Glomerular endothelial cell (primary cell): ENCODE data around the gene HSPB8. TPM values are rescaled to one million over a fixed set of nuclear protein-coding genes. Genes with fewer than 3 reads are reported as not detected.

ENCODE experiments used
- DNase-seq: peaks from one replicate; pipeline ENCODE4 v3.0.0-alpha.2; 2011; ENCODE audit warnings: low read depth, low spot score; ENCODE audit errors: extremely low read depth
- total RNA-seq: library from RNA; depleted of rRNA; stranded (reverse); fragments of >200 nt; gene quantifications from 2 replicates; pipeline ENCODE4 v1.2.3, GENCODE V29; 2015

The HSPB8 gene
- total RNA-seq, 1 donor from 2014 or later, result 43.8 TPM

GRCh38 chr12:119169150-119169549, 9.6 kb upstream of the HSPB8 start:
- no peak for DNase-seq

- no peak for DNase-seq
Measured at GRCh38 chr12:119171291-119171690, 7.4 kb upstream of the HSPB8 start.

- DNase-seq, result no peak
Measured at GRCh38 chr12:119171691-119172425, 6.9 kb upstream of the HSPB8 start.

DNA sequence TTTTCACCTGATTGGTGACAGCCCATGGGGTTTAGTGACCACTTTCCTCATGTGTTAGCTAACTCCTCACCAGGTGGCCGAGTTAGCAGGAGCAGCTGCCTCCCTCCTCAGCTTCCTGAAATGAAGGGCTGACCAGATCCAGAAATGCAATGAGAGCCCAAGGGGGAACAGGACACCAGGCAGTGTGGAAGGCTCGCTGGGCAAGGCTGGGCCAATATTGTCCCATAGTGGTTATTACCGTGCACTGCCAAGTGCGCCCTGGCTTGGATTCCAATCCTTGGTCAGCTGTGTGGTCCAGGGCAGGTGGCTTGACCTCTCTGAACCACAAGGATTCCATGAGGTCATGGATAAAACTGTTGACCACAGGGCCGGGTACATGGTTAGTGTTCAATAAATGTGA, 3.6 kb upstream of the HSPB8 start:
- no peak for DNase-seq

- no peak for DNase-seq
Measured at GRCh38 chr12:119176267-119177055, 2.3 kb upstream of the HSPB8 start.

- DNase-seq, result no peak
Measured at GRCh38 chr12:119177056-119177325, 1.7 kb upstream of the HSPB8 start.

DNA sequence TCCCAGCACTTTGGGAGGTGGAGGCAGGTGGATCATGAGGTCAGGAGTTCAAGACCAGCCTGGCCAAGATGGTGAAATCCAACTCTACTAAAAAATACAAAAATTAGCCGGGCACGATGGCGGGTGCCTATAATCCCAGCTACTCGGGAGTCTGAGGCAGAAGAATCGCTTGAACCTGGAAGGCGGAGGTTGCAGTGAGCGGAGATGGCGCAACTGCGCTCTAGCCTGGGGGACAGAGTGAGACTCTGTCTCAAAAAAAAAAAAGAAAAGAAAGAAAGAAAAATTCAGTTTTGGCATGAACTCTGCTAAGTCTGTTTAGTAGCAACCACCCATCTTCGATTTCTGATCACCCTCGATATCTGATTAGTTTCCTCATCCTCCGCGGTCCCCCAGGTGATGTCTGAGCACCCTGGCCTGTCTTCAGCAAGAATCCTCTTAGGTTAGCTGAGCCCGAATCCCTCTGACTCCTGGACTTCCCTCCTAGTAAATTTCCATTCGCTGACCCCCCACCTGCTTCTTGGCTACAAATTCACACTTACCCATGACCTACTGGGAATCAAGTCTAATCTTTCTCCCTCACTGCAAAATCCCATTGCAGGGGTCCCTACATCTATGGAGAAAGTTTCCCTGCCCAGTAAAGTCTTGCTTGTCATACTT, 879 bp upstream of the HSPB8 start:
- DNase-seq, result no peak

DNA sequence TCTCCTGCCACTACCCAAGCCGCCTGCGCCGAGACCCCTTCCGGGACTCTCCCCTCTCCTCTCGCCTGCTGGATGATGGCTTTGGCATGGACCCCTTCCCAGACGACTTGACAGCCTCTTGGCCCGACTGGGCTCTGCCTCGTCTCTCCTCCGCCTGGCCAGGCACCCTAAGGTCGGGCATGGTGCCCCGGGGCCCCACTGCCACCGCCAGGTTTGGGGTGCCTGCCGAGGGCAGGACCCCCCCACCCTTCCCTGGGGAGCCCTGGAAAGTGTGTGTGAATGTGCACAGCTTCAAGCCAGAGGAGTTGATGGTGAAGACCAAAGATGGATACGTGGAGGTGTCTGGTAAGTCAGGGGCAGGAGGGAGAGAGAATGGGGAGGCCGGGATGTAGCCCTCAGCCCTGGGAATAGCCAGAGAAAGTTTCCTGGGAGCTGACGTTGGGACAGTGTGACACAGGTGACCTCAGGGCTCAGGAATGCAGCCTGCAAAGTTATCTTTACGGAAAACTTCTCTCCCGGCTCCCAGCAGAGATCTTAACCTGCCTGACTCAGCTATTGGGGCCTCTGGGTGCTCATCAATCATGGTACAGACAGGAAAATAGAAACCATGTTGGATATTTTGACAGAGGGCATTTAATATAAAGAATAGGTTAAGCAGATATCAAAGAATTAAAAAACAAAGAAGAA, 747 bp downstream of the HSPB8 start:
- no peak for DNase-seq

DNA sequence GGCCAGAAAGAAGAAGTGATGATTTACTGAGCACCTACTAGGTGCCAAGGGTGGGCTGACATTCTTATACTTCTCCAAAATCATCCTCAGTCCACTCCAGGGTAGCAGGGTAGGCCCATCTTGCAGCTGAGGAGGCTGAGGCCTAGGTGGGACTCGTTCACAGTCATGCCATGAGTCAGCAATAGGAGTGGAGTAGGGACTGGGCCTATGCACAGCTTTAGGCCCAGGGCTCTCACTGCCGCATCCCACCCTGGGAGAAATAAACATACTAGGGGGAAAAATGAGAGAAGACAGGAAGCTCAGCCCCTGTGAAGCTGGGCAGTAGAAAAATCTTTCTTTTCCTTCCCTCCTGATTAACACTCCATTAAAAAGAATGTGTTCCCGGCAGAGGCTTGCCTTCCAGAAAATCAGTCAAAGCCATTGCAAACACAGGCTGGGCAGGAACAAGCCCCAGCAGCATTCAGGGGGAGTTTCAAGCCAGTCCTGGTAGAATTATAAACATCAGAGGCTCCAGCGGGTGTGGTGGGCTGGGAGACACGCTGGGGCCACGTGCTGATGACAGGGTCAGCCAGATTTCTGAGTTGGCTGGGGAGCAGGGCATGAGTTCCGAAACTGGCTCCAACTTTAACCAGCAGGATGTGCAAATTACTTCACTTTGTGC, 1.8 kb downstream of the HSPB8 start:
- DNase-seq, result no peak

DNA sequence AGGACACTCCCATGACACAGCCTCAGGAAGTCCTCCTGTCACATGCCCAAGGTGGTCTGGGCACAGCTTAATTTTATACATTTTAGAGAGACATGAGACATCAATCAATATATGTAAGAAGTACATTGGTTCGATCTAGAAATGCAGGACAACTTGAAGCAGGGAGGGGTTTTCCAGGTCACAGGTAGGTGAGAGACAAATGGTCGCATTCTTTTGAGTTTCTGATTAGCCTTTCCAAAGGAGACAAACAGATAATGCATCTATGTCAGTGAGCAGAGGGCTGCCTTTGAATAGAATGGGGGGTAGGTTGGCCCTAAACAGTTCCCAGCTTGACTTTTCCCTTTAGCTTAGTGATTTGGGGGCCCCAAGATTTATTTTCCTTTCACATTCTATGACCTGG, 2.5 kb downstream of the HSPB8 start:
- DNase-seq, result no peak

GRCh38 chr12:119181944-119182343, 3.2 kb downstream of the HSPB8 start:
- no peak for DNase-seq

DNA sequence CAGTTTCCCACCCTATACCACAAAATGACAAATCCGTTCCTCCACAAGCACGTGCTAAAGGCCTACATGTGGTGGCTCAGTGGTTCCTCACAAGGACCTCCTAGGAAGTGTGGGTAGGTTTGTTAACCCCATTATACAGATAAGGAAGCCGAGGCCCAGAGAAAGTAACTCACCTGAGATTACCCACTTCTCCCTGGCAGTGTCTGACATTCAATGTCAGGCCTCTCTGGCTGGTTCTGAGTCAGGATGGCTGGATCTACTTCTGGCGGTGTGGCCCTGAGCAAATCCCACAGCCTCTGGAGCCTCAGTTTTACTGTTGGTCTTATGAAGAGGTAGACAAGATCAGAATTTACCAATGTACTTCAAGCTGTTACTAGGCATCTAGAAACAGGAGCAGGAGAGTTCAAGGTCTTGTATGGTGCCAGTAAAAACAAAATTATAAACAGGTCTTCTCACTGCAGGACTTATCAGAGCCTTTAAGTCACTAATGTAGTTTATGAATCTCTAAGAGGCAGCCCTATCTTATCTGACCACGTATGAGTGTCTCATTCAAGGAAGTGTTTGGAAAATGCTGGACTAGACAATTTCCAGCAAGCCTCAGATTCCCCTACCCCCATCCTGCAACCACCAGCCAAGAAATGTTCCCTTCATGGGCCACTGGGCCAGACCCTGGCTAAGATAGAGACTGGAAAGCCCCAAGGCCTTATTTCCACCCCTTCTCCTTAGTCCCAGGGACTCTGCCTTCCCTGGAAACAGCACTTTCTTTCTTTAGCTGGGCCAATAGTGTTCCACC, 4.2 kb downstream of the HSPB8 start:
- DNase-seq, result no peak

DNA sequence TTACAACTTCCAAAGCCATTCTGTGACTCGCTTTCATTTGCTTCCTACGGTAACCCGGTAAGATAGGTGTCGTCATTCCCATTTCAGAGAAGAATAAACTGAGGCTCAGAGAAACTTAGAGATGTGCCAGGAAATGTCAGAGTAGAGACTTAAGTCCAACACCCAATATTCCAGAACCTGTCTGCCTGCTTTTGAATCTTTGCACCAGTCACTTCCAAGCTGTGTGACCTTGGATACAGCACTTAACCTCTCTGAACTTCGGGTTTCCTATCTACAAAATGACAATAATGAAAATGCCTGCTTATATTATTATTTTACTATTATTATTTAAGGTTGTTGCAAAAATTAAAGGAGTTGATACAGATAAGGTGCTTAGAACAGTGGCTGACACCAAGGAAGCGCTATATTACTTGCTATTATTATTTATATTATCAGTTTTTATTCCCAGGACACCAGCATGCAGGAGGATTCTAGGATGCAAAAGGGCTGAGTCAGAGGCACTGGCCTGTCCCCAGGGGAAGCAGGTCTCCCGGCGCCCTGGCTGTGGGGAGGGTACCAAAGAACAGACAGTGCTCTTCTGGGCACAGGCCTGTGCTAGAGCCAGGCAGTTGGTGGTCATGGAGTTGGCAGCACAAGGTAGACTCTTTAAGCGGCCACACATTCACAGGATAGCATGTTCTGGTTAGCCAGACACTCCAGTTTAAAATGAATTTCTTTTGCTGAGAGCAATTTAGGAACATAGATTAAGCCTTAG, 5.4 kb downstream of the HSPB8 start:
- no peak for DNase-seq

DNA sequence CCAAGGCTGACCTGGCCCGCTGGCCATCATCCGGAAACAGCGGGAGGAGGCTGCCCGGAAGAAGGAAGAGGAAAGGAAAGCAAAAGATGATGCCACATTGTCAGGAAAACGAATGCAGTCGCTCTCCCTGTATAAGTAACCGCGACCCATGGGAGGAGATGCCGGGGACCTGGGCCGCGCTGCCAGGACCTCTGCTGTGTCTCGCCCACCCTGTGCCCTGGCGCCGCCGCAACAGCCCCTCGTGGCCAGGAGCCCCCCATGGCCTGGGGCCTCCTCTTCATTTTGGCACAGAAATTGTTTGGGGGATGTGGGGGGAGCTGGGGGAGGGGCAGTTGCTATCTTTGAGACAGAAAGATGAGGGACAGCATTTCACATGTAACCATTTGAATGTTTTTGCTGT, 16.5 kb downstream of the HSPB8 start:
- DNase-seq, result no peak

DNA sequence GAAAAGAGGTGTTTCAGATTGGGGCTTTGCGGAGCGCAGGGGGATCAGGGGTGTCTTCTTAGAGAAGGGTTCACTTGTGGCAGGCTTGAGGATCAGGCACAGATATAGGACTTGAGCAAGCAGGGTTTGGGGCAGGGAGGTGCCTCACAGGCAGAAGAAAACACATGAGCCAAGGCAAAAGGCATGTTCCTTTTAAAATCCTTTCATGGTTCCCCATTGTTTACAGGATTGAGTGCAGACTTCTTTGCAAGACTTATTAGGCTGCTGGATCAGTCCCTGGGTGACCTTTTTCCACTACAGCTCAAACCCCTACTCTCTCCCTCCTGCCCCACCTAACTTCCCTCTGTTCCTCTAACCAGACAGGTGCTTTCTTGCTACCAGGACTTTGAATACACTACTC, 19.7 kb downstream of the HSPB8 start:
- DNase-seq, result no peak

GRCh38 chr12:119200601-119201000, 21.9 kb downstream of the HSPB8 start:
- no peak for DNase-seq

- no peak for DNase-seq
Measured at GRCh38 chr12:119201789-119202543, 23.2 kb downstream of the HSPB8 start.

DNA sequence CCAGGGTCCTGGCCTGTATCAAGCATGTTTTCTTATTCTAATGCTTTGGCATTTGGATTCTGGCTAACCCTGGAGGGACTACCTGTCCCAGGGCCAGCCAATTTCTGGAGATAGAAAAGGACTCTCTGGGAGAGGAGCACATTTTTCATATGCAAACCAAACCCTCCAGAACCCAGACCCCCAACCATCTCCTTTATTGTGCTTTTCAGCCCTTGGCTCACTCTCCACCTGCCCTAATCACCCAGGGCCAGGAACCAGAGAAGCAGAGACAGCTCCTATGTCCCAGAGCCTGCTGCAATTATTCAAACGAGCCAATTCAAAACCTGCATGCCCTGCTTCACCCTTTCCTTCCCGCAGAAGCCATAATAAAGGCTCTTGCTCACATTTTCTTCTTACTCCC, 23.8 kb downstream of the HSPB8 start:
- no peak for DNase-seq

GRCh38 chr12:119204131-119204530, 25.4 kb downstream of the HSPB8 start:
- no peak for DNase-seq
